ENCODE measurements around the gene PHF5A.

- no peak for TF ChIP-seq CTCF (IDR thresholded peaks at IDR 0.05 in 8 of 11, conservative IDR thresholded peaks at IDR 0.05 in 3 of 11)
- TF ChIP-seq POLR2A (IDR thresholded peaks at IDR 0.05): no peak
- no peak for TF ChIP-seq POLR2AphosphoS5 (IDR thresholded peaks at IDR 0.05)
Observed at GRCh38 chr22:41442240-41442792, 26.2 kb downstream of the PHF5A start.

All from spleen (tissue), 7 donors.